ENCODE results near the gene ZFAND5. TPM values are rescaled to one million over a fixed set of nuclear protein-coding genes. Genes with fewer than 3 reads are reported as not detected.
A peak's percentile ranks its signal among the peaks of the same experiment; 100 is the strongest.

The ZFAND5 gene
- total and polyA plus RNA-seq, 2 experiments from 2014 or later, result 138 to 216 TPM

- TF ChIP-seq POLR2AphosphoS5 (IDR thresholded peaks at IDR 0.05; ENCODE audit: low read depth), result no peak
These were observed 58.2 kb downstream of the ZFAND5 start (continued) for GRCh38 chr9:72306761-72307160.

- Histone ChIP-seq H3K36me3 (ENCODE audit: insufficient read depth) (no peaks in the 10 kb centered on the region), H3F3A (replicated peaks; ENCODE audit: low read depth) (no peaks in the 10 kb centered on the region), H3K4me2 (no peak overlapping the region), H2AFZ (peak overlapping the region; percentile 35; the same call in 1 of the 2 replicates), H3K9me2 (ENCODE audit: insufficient read depth) (no peaks in the 10 kb centered on the region), H3K4me1 (ENCODE audit: insufficient read depth) (no peaks in the 10 kb centered on the region), H4K20me1 (replicated peaks; ENCODE audit: insufficient read depth) (no peaks in the 10 kb centered on the region), H3K4me3 (no peak overlapping the region), H3K27me3 (ENCODE audit: insufficient read depth) (no peaks in the 10 kb centered on the region), H3K27ac (ENCODE audit: low read depth) (no peak overlapping the region), H3K79me2 (replicated peaks; ENCODE audit: insufficient read depth) (no peaks in the 10 kb centered on the region)
- Mint-ChIP-seq H3K9me3 (no peaks in the 10 kb centered on the region), H3K36me3 (ENCODE audit: low read depth) (no peaks in the 10 kb centered on the region), H3K4me3 (no peak overlapping the region), H3K4me1 (no peaks in the 10 kb centered on the region), H3K27ac (no peak overlapping the region), H3K27me3 (ENCODE audit: insufficient read depth, low read depth, poor library complexity) (no peaks in the 10 kb centered on the region)
- no peak for ATAC-seq
- no peak for DNase-seq (ENCODE audit: low spot score)
- TF ChIP-seq POLR2AphosphoS5 (IDR thresholded peaks at IDR 0.05; ENCODE audit: low read depth) (no peak), JUNB (IDR thresholded peaks at IDR 0.05; ENCODE audit: unreplicated experiment) (no peak), STAT1 (IDR thresholded peaks at IDR 0.05; ENCODE audit: unreplicated experiment) (no peak), CTCF (conservative IDR thresholded peaks at IDR 0.05; ENCODE audit: low read depth in 2 of 2) (no peak)
These were observed 59.3 kb downstream of the ZFAND5 start for GRCh38 chr9:72305707-72306106.

DNA sequence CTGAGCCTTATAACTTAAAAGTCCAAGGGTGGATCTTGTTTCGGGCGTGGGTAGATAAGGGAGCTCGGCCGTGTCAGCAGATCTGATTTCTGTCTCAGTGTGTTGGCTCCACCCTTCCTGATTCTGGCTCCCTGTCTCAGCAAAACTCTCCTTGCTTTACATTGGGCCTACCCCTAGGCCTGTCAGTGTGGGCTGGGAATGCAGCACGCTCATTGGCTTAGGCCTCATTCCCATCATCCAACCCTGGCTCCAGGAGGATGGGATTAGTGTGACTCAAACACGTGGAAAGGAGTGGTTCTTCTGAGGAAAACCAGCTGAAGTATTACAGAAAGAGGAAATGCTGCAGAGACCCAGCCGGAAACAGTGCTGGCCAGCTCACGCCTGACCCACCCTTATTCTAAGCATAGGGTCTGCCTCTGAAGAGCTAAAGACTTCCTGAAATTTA is 59.9 kb downstream of the ZFAND5 start:
- no peaks in the 10 kb centered on the region for H3K79me2 ChIP-seq (replicated peaks; ENCODE audit: insufficient read depth)
- Mint-ChIP-seq H3K4me3 (no peak overlapping the region), H3K9me3 (no peaks in the 10 kb centered on the region), H3K27me3 (ENCODE audit: insufficient read depth, low read depth, poor library complexity) (no peaks in the 10 kb centered on the region), H3K27ac (no peak overlapping the region), H3K36me3 (ENCODE audit: low read depth) (no peaks in the 10 kb centered on the region), H3K4me1 (no peaks in the 10 kb centered on the region)
- H4K20me1 ChIP-seq (replicated peaks; ENCODE audit: insufficient read depth), result no peaks in the 10 kb centered on the region
- peak; percentile 59 for DNase-seq (ENCODE audit: low spot score)
- peak; percentile 100 for ATAC-seq
- H3K27me3 ChIP-seq (ENCODE audit: insufficient read depth), result no peaks in the 10 kb centered on the region
- no peak overlapping the region for H3K4me2 ChIP-seq
- H3K27ac ChIP-seq (ENCODE audit: low read depth), result no peak overlapping the region
- H3K4me3 ChIP-seq, result no peak overlapping the region
- no peaks in the 10 kb centered on the region for H3K36me3 ChIP-seq (ENCODE audit: insufficient read depth)
- no peaks in the 10 kb centered on the region for H3K9me2 ChIP-seq (ENCODE audit: insufficient read depth)
- no peaks in the 10 kb centered on the region for H3F3A ChIP-seq (replicated peaks; ENCODE audit: low read depth)
- peak overlapping the region; percentile 35; the same call in 1 of the 2 replicates for H2AFZ ChIP-seq
- H3K4me1 ChIP-seq (ENCODE audit: insufficient read depth), result no peaks in the 10 kb centered on the region
- no peak for TF ChIP-seq POLR2AphosphoS5 (IDR thresholded peaks at IDR 0.05; ENCODE audit: low read depth)
- TF ChIP-seq ZNF331 (CRISPR knock-in tag; IDR thresholded peaks at IDR 0.05; ENCODE audit: low read depth), result no peak
- no peak for TF ChIP-seq ETS1 (IDR thresholded peaks at IDR 0.05)
- TF ChIP-seq STAT1 (IDR thresholded peaks at IDR 0.05; ENCODE audit: unreplicated experiment), result no peak
- TF ChIP-seq CTCF (conservative IDR thresholded peaks at IDR 0.05; ENCODE audit: low read depth in 2 of 2), result no peak
- no peak for TF ChIP-seq NANOG (IDR thresholded peaks at IDR 0.05; ENCODE audit: borderline replicate concordance)
- TF ChIP-seq EZH2 (IDR thresholded peaks at IDR 0.05; ENCODE audit: low read depth, unreplicated experiment), result no peak
